Adrenal gland (tissue), 12 donors: Measurements from ENCODE around the gene CCDC91. TPM values are rescaled to one million over a fixed set of nuclear protein-coding genes. Genes with fewer than 3 reads are reported as not detected.

Experiments
- DNase-seq, 7 donors: peaks; one replicate each; pipeline ENCODE4 v3.0.0-alpha.2; 2019 to 2020
- H3K27ac ChIP-seq, 5 donors: fragments of 200-600 bp; sonication (generic) in 4 of 5; 1 replicate in 3 of 5; 2 replicates in 2 of 5; pipeline versions ENCODE4 v1.5.1 to v1.8.0; 2016 to 2020; ENCODE audit warnings: mild to moderate bottlenecking in 1 of 5
- H3K27me3 ChIP-seq: fragments of 200-600 bp; 2 replicates; pipeline ENCODE4 v1.8.0; 2021
- H3K36me3 ChIP-seq, 2 donors: fragments of 200-600 bp; replicated peaks in 1 of 2; 1 replicate in 1 of 2; 2 replicates in 1 of 2; pipeline versions ENCODE4 v1.5.1 to v1.8.0; 2018 to 2022
- H3K4me1 ChIP-seq, 2 donors: fragments of 200-600 bp; replicated peaks in 1 of 2; 1 replicate in 1 of 2; 2 replicates in 1 of 2; pipeline versions ENCODE4 v1.5.1 to v1.8.0; 2018 to 2021
- H3K4me3 ChIP-seq, 4 donors: fragments of 200-600 bp; sonication (generic) in 3 of 4; one replicate each; pipeline ENCODE4 v1.5.1; 2016 to 2018
- H3K9me3 ChIP-seq, 3 donors: fragments of 200-600 bp; sonication (generic) in 1 of 3; replicated peaks in 1 of 3; 1 replicate in 2 of 3; 2 replicates in 1 of 3; pipeline versions ENCODE4 v1.5.1 to v1.8.0; 2016 to 2021
- POLR2A ChIP-seq, 2 donors: fragments of 450-650 bp; IDR thresholded peaks; one replicate each; pipeline ENCODE4 v1.6.1; 2017; ENCODE audit warnings: antibody characterized with exemption in 2 of 2, mild to moderate bottlenecking in 2 of 2, moderate library complexity in 1 of 2
- WGBS, 4 donors: extraction: QIAGEN DNeasy Blood & Tissue Kit in 2 of 4; methylation state at CpG; one replicate each; pipeline versions ENCODE4 v1.1.5 to v1.1.7; 2013 to 2017; 5-methylcytosine and 5-hydroxymethylcytosine counted together
- intact Hi-C, 2 donors: fragments of 100-400 bp; cut with DNase I; formaldehyde crosslinking; loops; one replicate each; pipeline versions ENCODE4 v1.14.1 to v1.15.0; 2022 to 2023
- polyA plus RNA-seq, 3 donors: library from polyadenylated mRNA; stranded (reverse); fragments of 200-250 nt in 2 of 3; fragments of 350-450 nt in 1 of 3; fragmentation: Illumina TruSeq in 1 of 3; extraction: RNeasy Lipid Tissue Mini Kit (QIAGEN cat#74804) in 1 of 3; gene quantifications; one replicate each; pipeline ENCODE4 v1.2.3, GENCODE V29; 2013 to 2014
- total RNA-seq, 9 donors: library from RNA; depleted of rRNA in 4 of 9; stranded (reverse); fragments of >200 nt in 4 of 9; fragments of 120-200 nt in 1 of 9; fragmentation: NEBNext Ultra II Directional in 1 of 9; extraction: Animal tissue kit (Norgen Biotek cat#: 25700) in 1 of 9; gene quantifications; one replicate each; pipeline versions ENCODE4 v1.1.0 to v1.2.4, GENCODE V29; 2013 to 2023
- TF ChIP-seq, protein P1 (sequence below), 6 experiments: fragments of 450-650 bp in 4 of 6; fragments of 200-600 bp in 2 of 6; sonication (generic) in 1 of 6; IDR thresholded peaks; 1 replicate in 5 of 6; 2 replicates in 1 of 6; pipeline versions ENCODE4 v1.5.1 to v1.8.0; 2016 to 2021; ENCODE audit warnings: antibody characterized with exemption in 6 of 6, mild to moderate bottlenecking in 2 of 6, moderate library complexity in 1 of 6
- donor health status: healthy with polysubstance abuse.
- donor health status: Bipolar disorder and iron deficiency.
- donor health status: DM: yes; HTN: yes; CAD: no.
- donor health status: DM: no; HTN: no; CAD: no.
- donor health status: DM: no; HTN: no; CAD: no.
- donor health status: DM: yes; HTN: yes; CAD: no.

CCDC91 gene
- total and polyA plus RNA-seq, 12 donors: 9.1 to 56.7 (median 33.1) TPM

DNA sequence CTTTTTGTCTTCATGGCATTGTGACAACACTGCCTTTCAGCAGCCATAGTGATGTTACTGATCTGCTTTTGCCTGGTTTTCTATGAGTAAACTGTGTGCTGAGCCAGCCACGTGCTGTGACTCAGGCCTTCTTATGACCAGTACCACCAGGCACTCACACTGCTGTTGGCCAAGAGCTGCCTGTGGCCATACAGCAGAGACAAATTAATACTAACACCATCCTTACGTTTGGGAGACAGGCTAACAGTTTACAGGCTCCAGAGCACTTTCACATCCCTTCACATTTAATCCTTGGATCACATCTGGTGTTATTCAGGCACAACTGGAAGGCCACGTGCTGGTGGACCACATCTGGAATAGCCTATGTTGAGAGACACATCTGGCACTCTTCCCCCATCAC lies 377.9 kb downstream of the CCDC91 start:
- no peak overlapping the region for H3K4me3 ChIP-seq
- 63 to 81% (median 81%) methylated on average over 3 of the region's 3 CpGs for WGBS, 4 donors
- H3K27ac ChIP-seq: no peak overlapping the region

GRCh38 chr12:28568704-28569103 lies 378.4 kb downstream of the CCDC91 start:
- no peaks in the 10 kb centered on the region for H3K36me3 ChIP-seq
- no peak for DNase-seq
- no peaks in the 10 kb centered on the region for H3K27me3 ChIP-seq
- no peaks in the 10 kb centered on the region for H3K9me3 ChIP-seq
- H3K4me1 ChIP-seq: peaks cover 0 to 2% of the 10 kb centered on the region in 2 donors
- H3K4me3 ChIP-seq: no peak overlapping the region
- no peak overlapping the region for H3K27ac ChIP-seq
- TF ChIP-seq, protein P1, sequence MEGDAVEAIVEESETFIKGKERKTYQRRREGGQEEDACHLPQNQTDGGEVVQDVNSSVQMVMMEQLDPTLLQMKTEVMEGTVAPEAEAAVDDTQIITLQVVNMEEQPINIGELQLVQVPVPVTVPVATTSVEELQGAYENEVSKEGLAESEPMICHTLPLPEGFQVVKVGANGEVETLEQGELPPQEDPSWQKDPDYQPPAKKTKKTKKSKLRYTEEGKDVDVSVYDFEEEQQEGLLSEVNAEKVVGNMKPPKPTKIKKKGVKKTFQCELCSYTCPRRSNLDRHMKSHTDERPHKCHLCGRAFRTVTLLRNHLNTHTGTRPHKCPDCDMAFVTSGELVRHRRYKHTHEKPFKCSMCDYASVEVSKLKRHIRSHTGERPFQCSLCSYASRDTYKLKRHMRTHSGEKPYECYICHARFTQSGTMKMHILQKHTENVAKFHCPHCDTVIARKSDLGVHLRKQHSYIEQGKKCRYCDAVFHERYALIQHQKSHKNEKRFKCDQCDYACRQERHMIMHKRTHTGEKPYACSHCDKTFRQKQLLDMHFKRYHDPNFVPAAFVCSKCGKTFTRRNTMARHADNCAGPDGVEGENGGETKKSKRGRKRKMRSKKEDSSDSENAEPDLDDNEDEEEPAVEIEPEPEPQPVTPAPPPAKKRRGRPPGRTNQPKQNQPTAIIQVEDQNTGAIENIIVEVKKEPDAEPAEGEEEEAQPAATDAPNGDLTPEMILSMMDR (IDR thresholded peaks at IDR 0.05): no peak
- TF ChIP-seq POLR2A (IDR thresholded peaks at IDR 0.05): no peak
- 57 to 72% (median 69%) methylated on average over 6 of the region's 6 CpGs for WGBS, 4 donors
- intact Hi-C loops: no loop called here

More for the DNA sequence above, 377.9 kb downstream of the CCDC91 start:
- H3K36me3 ChIP-seq: no peaks in the 10 kb centered on the region
- DNase-seq: peak in 4 of 7 donors; percentile 14 to 56 (median 40)
- intact Hi-C loops: no loop called here
- peaks cover 0 to 2% of the 10 kb centered on the region in 2 donors for H3K4me1 ChIP-seq
- H3K9me3 ChIP-seq: no peaks in the 10 kb centered on the region
- no peaks in the 10 kb centered on the region for H3K27me3 ChIP-seq
- no peak for TF ChIP-seq POLR2A (IDR thresholded peaks at IDR 0.05)
- TF ChIP-seq, protein P1 (IDR thresholded peaks at IDR 0.05): no peak

- WGBS, 4 donors: 61 to 77% (median 69%) methylated on average over 3 of the region's 3 CpGs
- H3K36me3 ChIP-seq: no peaks in the 10 kb centered on the region
- H3K4me1 ChIP-seq: peaks cover 0 to 2% of the 10 kb centered on the region in 2 donors
- no peaks in the 10 kb centered on the region for H3K27me3 ChIP-seq
- peak overlapping the region in 1 of 5 donors; percentile 48 for H3K27ac ChIP-seq
- no peaks in the 10 kb centered on the region for H3K9me3 ChIP-seq
- no peak for TF ChIP-seq POLR2A (IDR thresholded peaks at IDR 0.05)
- TF ChIP-seq, protein P1 (IDR thresholded peaks at IDR 0.05): no peak
- DNase-seq: peak in 1 of 7 donors; percentile 7
- intact Hi-C loops: no loop called here
- no peak overlapping the region for H3K4me3 ChIP-seq
These were observed 379.6 kb downstream of the CCDC91 start for GRCh38 chr12:28569698-28570411.

DNA sequence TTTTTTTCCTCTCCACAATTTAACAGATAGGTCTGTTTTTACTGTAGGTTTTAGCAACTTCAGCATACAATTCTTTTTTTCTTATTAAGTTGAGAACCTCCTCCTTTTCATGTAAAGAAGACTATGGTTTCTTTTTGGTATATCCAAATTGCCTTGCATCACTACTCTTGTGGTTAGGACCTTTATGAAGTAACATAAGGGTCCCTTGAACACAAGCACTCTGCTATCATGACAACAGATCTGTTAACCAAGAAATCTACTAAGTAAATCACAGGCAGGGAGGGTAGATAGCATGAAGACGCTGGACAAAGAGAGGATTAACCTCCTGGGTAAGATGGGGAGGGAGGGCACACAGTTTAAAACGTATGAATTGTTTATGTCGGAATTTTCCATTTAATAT lies 380.6 kb downstream of the CCDC91 start:
- intact Hi-C loops: no loop called here
- TF ChIP-seq, protein P1 (IDR thresholded peaks at IDR 0.05): no peak
- TF ChIP-seq POLR2A (IDR thresholded peaks at IDR 0.05): no peak
- no peaks in the 10 kb centered on the region for H3K36me3 ChIP-seq
- 77 to 88% (median 85%) methylated on average over 3 of the region's 3 CpGs for WGBS, 4 donors
- no peak for DNase-seq
- H3K27me3 ChIP-seq: no peaks in the 10 kb centered on the region
- H3K4me3 ChIP-seq: no peak overlapping the region
- H3K9me3 ChIP-seq: no peaks in the 10 kb centered on the region
- no peak overlapping the region for H3K27ac ChIP-seq
- H3K4me1 ChIP-seq: peaks cover 0 to 2% of the 10 kb centered on the region in 2 donors
